ENCODE data around the gene FBXL13. TPM values are rescaled to one million over a fixed set of nuclear protein-coding genes. Genes with fewer than 3 reads are reported as not detected.
"Not testable (repeated sequence)": the region's sequence is repeated elsewhere in the genome, so short reads cannot be mapped to it uniquely, and the experiment has no call there.

Gene FBXL13
- total RNA-seq, 2 donors from 2014 or later: 0.65 to 0.68 TPM

DNA sequence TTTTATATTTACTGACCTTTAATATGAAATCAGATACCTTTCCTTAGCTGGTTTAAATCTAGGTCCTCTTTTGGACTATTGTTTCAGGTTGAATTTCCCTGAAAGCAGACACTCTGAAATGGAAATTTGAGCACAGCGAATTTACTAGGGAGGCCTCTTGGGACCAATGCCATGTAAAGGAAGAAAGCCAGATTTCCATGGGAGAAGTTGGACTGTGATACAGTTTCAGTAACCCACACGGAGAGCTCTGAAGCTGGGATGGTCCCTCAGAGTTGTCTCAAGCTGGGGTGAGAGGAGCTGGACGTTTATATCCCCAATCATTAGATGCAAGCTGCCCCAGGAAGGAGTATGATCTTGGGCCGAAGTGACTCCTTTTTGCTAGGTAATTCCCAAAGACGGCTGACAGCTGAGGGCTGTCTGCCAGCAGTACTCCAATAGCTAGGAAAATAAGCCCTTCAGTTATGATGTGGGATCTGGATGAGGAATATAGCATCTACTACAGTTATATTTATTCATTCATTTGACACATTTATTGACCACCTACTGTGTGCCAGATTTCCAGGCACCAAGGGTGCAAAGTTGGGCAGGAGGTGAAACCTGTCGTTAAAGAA is 311.2 kb downstream of the FBXL13 start:
- DNase-seq; intact Hi-C loops (cut with DNase I): not testable (repeated sequence)
- ATAC-seq: peak; percentile 51 to 68

Other genes with a start within 250 kb of the FBXL13 start
- 1 to 10 TPM; 2.5 to 5.9 TPM for gene LRRC17, start 161.8 kb downstream of the FBXL13 start, total RNA-seq
- 10 to 100 TPM; 21.2 to 22.7 TPM for gene ARMC10, start 344 bp upstream of the FBXL13 start, total RNA-seq
- gene NAPEPLD, start 74.3 kb upstream of the FBXL13 start, total RNA-seq: 1 to 10 TPM; 5.3 to 9.7 TPM
- gene PMPCB, start 222.6 kb upstream of the FBXL13 start, total RNA-seq: 10 to 100 TPM; 49.2 to 55.9 TPM

All from left cardiac atrium (tissue), 4 donors.